Uterus (tissue), 2 donors: ENCODE measurements around the gene KCNRG.

ENCODE experiments used
- POLR2A ChIP-seq, 2 donors: fragments of 450-650 bp; IDR thresholded peaks; one replicate each; pipeline ENCODE4 v1.6.1; 2016; ENCODE audit warnings: antibody characterized with exemption in 2 of 2, mild to moderate bottlenecking in 1 of 2, moderate library complexity in 1 of 2
- TF ChIP-seq, protein P1 (sequence below), 4 experiments: fragments of 200-600 bp in 2 of 4; fragments of 450-650 bp in 2 of 4; sonication (generic) in 2 of 4; IDR thresholded peaks; one replicate each; pipeline ENCODE4 v1.5.1; 2016 to 2019; ENCODE audit warnings: antibody characterized with exemption in 4 of 4, mild to moderate bottlenecking in 2 of 4, moderate library complexity in 1 of 4

DNA sequence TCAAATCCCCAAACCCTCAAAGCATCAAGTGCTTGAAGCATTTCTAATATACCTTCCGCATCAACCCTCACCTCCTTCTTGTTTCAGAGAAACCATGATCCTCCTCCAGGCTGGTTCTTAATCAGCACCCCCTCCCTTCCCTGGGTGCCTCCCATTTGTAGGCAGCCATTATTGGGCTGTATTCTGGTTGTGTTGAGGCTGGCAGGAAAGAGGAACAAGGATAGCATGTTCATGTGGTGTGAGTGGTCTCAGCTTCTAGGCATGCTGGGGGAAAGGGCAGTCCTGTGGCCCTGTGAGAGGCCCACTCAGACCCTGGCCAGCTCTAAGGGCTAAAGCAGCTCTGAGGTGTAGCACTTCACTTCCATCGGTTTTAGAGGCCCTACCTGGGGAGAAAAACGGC lies 37.3 kb upstream of the KCNRG start:
- TF ChIP-seq, protein P1, sequence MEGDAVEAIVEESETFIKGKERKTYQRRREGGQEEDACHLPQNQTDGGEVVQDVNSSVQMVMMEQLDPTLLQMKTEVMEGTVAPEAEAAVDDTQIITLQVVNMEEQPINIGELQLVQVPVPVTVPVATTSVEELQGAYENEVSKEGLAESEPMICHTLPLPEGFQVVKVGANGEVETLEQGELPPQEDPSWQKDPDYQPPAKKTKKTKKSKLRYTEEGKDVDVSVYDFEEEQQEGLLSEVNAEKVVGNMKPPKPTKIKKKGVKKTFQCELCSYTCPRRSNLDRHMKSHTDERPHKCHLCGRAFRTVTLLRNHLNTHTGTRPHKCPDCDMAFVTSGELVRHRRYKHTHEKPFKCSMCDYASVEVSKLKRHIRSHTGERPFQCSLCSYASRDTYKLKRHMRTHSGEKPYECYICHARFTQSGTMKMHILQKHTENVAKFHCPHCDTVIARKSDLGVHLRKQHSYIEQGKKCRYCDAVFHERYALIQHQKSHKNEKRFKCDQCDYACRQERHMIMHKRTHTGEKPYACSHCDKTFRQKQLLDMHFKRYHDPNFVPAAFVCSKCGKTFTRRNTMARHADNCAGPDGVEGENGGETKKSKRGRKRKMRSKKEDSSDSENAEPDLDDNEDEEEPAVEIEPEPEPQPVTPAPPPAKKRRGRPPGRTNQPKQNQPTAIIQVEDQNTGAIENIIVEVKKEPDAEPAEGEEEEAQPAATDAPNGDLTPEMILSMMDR (IDR thresholded peaks at IDR 0.05): no peak
- no peak for TF ChIP-seq POLR2A (IDR thresholded peaks at IDR 0.05)
